Suprapubic skin (tissue), 4 donors: ENCODE data around the gene NCKAP5. TPM values are rescaled to one million over a fixed set of nuclear protein-coding genes. Genes with fewer than 3 reads are reported as not detected.

ENCODE experiments used
- DNase-seq, 2 donors: peaks; one replicate each; pipeline ENCODE4 v3.0.0-alpha.2; 2019; ENCODE audit warnings: low spot score in 2 of 2
- H3K27ac ChIP-seq: fragments of 200-600 bp; sonication (generic); one replicate; pipeline ENCODE4 v1.5.1; 2019
- H3K27me3 ChIP-seq: fragments of 200-600 bp; sonication (generic); one replicate; pipeline ENCODE4 v1.5.1; 2019
- H3K36me3 ChIP-seq: fragments of 200-600 bp; sonication (generic); one replicate; pipeline ENCODE4 v1.5.1; 2019
- H3K4me1 ChIP-seq: fragments of 200-600 bp; sonication (generic); one replicate; pipeline ENCODE4 v1.5.1; 2019
- H3K4me3 ChIP-seq: fragments of 200-600 bp; sonication (generic); one replicate; pipeline ENCODE4 v1.5.1; 2019; ENCODE audit warnings: mild to moderate bottlenecking
- H3K9me3 ChIP-seq: fragments of 200-600 bp; sonication (generic); one replicate; pipeline ENCODE4 v1.5.1; 2019
- CTCF ChIP-seq, 2 donors: fragments of 200-600 bp in 1 of 2; fragments of 450-650 bp in 1 of 2; sonication (generic) in 1 of 2; IDR thresholded peaks; one replicate each; pipeline ENCODE4 v1.5.1; 2016 to 2019; ENCODE audit warnings: antibody characterized with exemption in 2 of 2, mild to moderate bottlenecking in 1 of 2, moderate library complexity in 1 of 2
- EP300 ChIP-seq: sonication (generic); formaldehyde crosslinking; IDR thresholded peaks from one replicate; pipeline ENCODE4 v1.6.1; 2017; ENCODE audit warnings: antibody characterized with exemption
- POLR2A ChIP-seq, 2 donors: fragments of 450-650 bp; IDR thresholded peaks; one replicate each; pipeline ENCODE4 v1.6.1; 2017; ENCODE audit warnings: antibody characterized with exemption in 2 of 2, mild to moderate bottlenecking in 2 of 2, moderate library complexity in 2 of 2
- POLR2AphosphoS5 ChIP-seq, 3 donors: sonication (generic); formaldehyde crosslinking; IDR thresholded peaks; one replicate each; pipeline ENCODE4 v1.6.1; 2017; ENCODE audit warnings: antibody characterized with exemption in 3 of 3
- WGBS: methylation state at CpG from one replicate; pipeline ENCODE4 v1.1.5; 2018; 5-methylcytosine and 5-hydroxymethylcytosine counted together
- total RNA-seq, 4 donors: library from RNA; depleted of rRNA; stranded (reverse); fragments of >200 nt; gene quantifications; one replicate each; pipeline ENCODE4 v1.1.0, GENCODE V29; 2016

The NCKAP5 gene
- total RNA-seq, 4 donors from 2014 or later: 2.8 to 6.4 (median 4.2) TPM

- Histone ChIP-seq H3K27ac (no peak overlapping the region), H3K27me3 (no peaks in the 10 kb centered on the region), H3K4me1 (no peaks in the 10 kb centered on the region), H3K36me3 (peaks cover 4% of the 10 kb centered on the region), H3K4me3 (no peak overlapping the region), H3K9me3 (no peaks in the 10 kb centered on the region)
- no peak for DNase-seq
- WGBS: 75% methylated on average over 3 of the region's 3 CpGs
- TF ChIP-seq POLR2AphosphoS5 (IDR thresholded peaks at IDR 0.05): no peak
- TF ChIP-seq POLR2A (IDR thresholded peaks at IDR 0.05): no peak
- no peak for TF ChIP-seq EP300
- TF ChIP-seq CTCF (IDR thresholded peaks at IDR 0.05): no peak
Observed at GRCh38 chr2:133130548-133131246, 437.6 kb downstream of the NCKAP5 start.

DNA sequence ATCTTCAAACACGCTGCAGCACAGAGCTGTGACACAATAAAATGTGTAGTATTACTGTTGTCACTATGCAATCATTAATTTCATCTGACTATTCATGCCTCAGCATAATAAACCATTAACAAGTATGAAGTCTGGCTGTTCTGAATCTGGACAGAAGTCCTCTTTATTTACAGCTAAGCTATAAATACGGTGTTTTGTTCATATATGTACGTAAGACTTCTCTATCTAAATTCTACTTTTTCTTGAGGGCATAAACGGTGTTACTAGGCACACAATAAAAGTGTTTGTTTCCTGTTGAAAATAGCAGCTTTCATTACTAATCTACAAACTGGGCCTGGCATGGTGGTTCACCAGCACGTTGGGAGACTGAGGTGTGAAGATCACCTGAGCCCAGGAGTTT is 443.8 kb downstream of the NCKAP5 start:
- Histone ChIP-seq H3K4me1 (no peaks in the 10 kb centered on the region), H3K36me3 (no peaks in the 10 kb centered on the region), H3K27ac (no peak overlapping the region), H3K27me3 (no peaks in the 10 kb centered on the region), H3K4me3 (no peak overlapping the region), H3K9me3 (no peaks in the 10 kb centered on the region)
- no peak for DNase-seq
- 86% methylated on average over 5 of the region's 5 CpGs for WGBS
- TF ChIP-seq CTCF (IDR thresholded peaks at IDR 0.05): no peak
- TF ChIP-seq POLR2A (IDR thresholded peaks at IDR 0.05): no peak
- TF ChIP-seq EP300: no peak
- no peak for TF ChIP-seq POLR2AphosphoS5 (IDR thresholded peaks at IDR 0.05)

GRCh38 chr2:133123904-133124303 is 444.4 kb downstream of the NCKAP5 start:
- H3K4me3 ChIP-seq: no peak overlapping the region
- no peak for TF ChIP-seq POLR2AphosphoS5 (IDR thresholded peaks at IDR 0.05)
- no peak for TF ChIP-seq CTCF (IDR thresholded peaks at IDR 0.05)
- TF ChIP-seq POLR2A (IDR thresholded peaks at IDR 0.05): no peak
- TF ChIP-seq EP300: no peak
- no peak overlapping the region for H3K27ac ChIP-seq
- no peaks in the 10 kb centered on the region for H3K9me3 ChIP-seq
- no peaks in the 10 kb centered on the region for H3K4me1 ChIP-seq
- DNase-seq: no peak
- 90% methylated on average over 5 of the region's 5 CpGs for WGBS
- H3K36me3 ChIP-seq: no peaks in the 10 kb centered on the region
- no peaks in the 10 kb centered on the region for H3K27me3 ChIP-seq

DNA sequence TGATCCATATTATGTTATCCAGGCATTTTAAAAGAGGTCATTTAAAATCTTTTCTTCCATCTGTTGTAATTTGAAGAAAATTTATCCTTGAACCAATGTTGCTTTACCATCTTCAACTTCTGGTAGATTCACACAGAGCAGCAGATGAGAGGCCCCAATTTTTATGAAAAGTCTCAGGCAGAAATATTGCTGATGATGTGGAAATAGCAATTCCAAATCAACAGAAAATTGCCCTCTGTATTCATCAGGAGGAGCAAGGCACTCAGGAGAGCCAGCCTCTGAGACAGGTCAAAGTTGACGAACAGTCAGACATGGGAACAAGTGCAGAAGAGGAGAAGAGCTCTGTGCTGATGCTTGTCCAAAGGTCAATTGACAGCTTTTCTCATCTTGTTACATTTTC is 444.9 kb downstream of the NCKAP5 start:
- no peak overlapping the region for H3K4me3 ChIP-seq
- no peak for TF ChIP-seq EP300
- TF ChIP-seq CTCF (IDR thresholded peaks at IDR 0.05): no peak
- TF ChIP-seq POLR2A (IDR thresholded peaks at IDR 0.05): no peak
- TF ChIP-seq POLR2AphosphoS5 (IDR thresholded peaks at IDR 0.05): no peak
- WGBS: 97% methylated on average over 1 of the region's 1 CpG
- no peaks in the 10 kb centered on the region for H3K36me3 ChIP-seq
- H3K27ac ChIP-seq: no peak overlapping the region
- no peaks in the 10 kb centered on the region for H3K4me1 ChIP-seq
- H3K9me3 ChIP-seq: no peaks in the 10 kb centered on the region
- DNase-seq: no peak
- H3K27me3 ChIP-seq: no peaks in the 10 kb centered on the region

GRCh38 chr2:133122529-133122928 is 445.7 kb downstream of the NCKAP5 start:
- no peak for DNase-seq
- H3K27me3 ChIP-seq: no peaks in the 10 kb centered on the region
- H3K36me3 ChIP-seq: no peaks in the 10 kb centered on the region
- no peak overlapping the region for H3K4me3 ChIP-seq
- no peak overlapping the region for H3K27ac ChIP-seq
- WGBS: 39% methylated on average over 1 of the region's 1 CpG
- no peaks in the 10 kb centered on the region for H3K9me3 ChIP-seq
- H3K4me1 ChIP-seq: no peaks in the 10 kb centered on the region
- TF ChIP-seq POLR2AphosphoS5 (IDR thresholded peaks at IDR 0.05): no peak
- no peak for TF ChIP-seq CTCF (IDR thresholded peaks at IDR 0.05)
- TF ChIP-seq POLR2A (IDR thresholded peaks at IDR 0.05): no peak
- TF ChIP-seq EP300: no peak
